ENCODE data around the gene SEMA6A. TPM values are rescaled to one million over a fixed set of nuclear protein-coding genes. Genes with fewer than 3 reads are reported as not detected.

Gene SEMA6A
- polyA plus RNA-seq, 3 donors, result 0.16 TPM; not detected in 2

DNA sequence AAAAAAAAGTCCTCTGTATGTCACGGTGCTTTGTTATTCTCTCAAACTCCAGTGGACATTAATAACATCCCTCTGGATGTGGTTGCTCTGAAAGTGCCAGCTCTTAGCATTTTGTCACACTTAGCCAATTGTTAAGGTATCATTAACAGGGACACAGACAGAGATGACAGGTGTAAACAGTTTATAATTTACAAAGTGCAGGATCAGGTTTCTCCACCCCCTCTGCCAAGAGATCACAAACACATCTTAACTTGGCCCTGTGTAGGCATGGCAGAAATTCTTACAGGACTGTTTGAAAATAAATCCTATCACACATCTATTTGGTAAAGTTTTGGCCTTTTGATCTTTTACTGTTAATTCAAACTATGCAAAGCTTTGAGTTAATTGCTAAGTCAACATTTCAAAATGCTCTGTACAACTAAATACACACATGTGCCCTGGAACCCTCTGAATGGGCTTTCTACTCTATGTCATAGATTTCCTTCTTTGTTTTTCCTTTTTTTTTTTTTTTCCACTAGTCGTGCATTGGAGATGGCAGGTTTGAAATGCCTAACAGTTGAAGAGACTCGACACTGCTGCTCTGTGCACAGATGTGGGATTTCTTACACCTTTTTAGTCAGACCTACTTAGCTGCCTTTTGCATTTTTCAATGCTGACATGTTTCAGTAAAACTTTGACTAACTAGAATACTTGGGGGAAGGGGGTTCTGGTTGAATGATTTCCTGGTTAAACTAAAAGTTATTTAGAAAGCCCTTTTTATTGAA is 41.7 kb downstream of the SEMA6A start:
- peaks cover 0 to 3% (median 0%) of the 10 kb centered on the region in 3 donors for H3K27me3 Mint-ChIP-seq (ENCODE audit: low read depth in 3 of 3)
- no peaks in the 10 kb centered on the region for H3K4me1 Mint-ChIP-seq
- Histone ChIP-seq H2AFZ (ENCODE audit: insufficient read depth, low read depth, low read length, poor library complexity, severe bottlenecking) (no peak overlapping the region), H3K79me2 (ENCODE audit: insufficient read depth, low read length) (no peaks in the 10 kb centered on the region), H4K20me1 (ENCODE audit: insufficient read depth, low read length) (no peaks in the 10 kb centered on the region), H3K4me1 (ENCODE audit: control insufficient read depth in 1 of 2, insufficient read depth in 2 of 2, low read length in 2 of 2) (no peaks in the 10 kb centered on the region), H3K9me3 (replicated peaks in 1 of 2; ENCODE audit: control insufficient read depth in 1 of 2, insufficient read depth in 1 of 2, low read length in 2 of 2) (no peaks in the 10 kb centered on the region), H3K36me3 (replicated peaks in 1 of 2; ENCODE audit: control insufficient read depth in 1 of 2, insufficient read depth in 2 of 2, low read length in 2 of 2) (no peaks in the 10 kb centered on the region), H3K27me3 (ENCODE audit: control insufficient read depth in 2 of 2, insufficient read depth in 2 of 2, low read length in 2 of 2) (no peaks in the 10 kb centered on the region), H3K9ac (ENCODE audit: insufficient read depth, low read length, poor library complexity, severe bottlenecking) (no peak overlapping the region), H3K4me3 (replicated peaks in 1 of 3; ENCODE audit: low read depth in 2 of 3, low read length in 3 of 3) (no peak overlapping the region), H3K4me2 (replicated peaks; ENCODE audit: extremely low read depth, low read length, poor library complexity, severe bottlenecking) (no peak overlapping the region), H3K27ac (ENCODE audit: low read depth in 1 of 2, low read length in 2 of 2) (no peak overlapping the region)
- no peak for DNase-seq
- no peak overlapping the region for H3K4me3 Mint-ChIP-seq
- H3K36me3 Mint-ChIP-seq, result no peaks in the 10 kb centered on the region
- intact Hi-C loops (cut with micrococcal nuclease), result no loop called here
- TF ChIP-seq CTCF (IDR thresholded peaks at IDR 0.05), result no peak
- H3K9me3 Mint-ChIP-seq, result no peaks in the 10 kb centered on the region
- no peak overlapping the region for H3K27ac Mint-ChIP-seq
- no CpG with 5 or more reads among the region's 3 CpGs for WGBS (ENCODE audit: insufficient coverage)

DNA sequence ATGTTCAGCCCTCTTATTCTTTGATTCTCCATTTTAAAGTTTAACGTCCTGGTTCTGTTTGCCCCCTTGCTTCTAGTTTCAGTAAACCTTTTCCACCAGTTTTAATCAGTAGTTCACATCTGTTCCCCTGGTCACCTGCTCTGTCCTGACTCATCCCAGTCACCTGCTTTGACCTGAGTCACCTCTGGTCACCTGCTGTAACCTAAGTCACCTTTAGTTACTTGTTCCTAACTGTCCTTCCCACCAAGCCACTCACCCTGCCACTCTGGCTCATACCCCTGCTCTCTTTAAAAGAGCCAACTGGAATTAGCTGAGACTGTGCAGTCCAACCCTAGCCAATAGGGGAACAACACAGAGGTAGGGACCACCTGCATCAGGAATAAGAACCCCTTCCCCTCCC is 43.0 kb downstream of the SEMA6A start:
- no peak for DNase-seq
- intact Hi-C loops (cut with micrococcal nuclease), result no loop called here
- Mint-ChIP-seq H3K9me3 (no peaks in the 10 kb centered on the region), H3K36me3 (no peaks in the 10 kb centered on the region), H3K4me1 (no peaks in the 10 kb centered on the region), H3K27ac (no peak overlapping the region), H3K4me3 (no peak overlapping the region), H3K27me3 (ENCODE audit: low read depth in 3 of 3) (peaks cover 0 to 3% (median 0%) of the 10 kb centered on the region in 3 donors)
- Histone ChIP-seq H3K4me2 (replicated peaks; ENCODE audit: extremely low read depth, low read length, poor library complexity, severe bottlenecking) (no peak overlapping the region), H3K4me3 (replicated peaks in 1 of 3; ENCODE audit: low read depth in 2 of 3, low read length in 3 of 3) (no peak overlapping the region), H3K27me3 (ENCODE audit: control insufficient read depth in 2 of 2, insufficient read depth in 2 of 2, low read length in 2 of 2) (no peaks in the 10 kb centered on the region), H3K27ac (ENCODE audit: low read depth in 1 of 2, low read length in 2 of 2) (no peak overlapping the region), H3K79me2 (ENCODE audit: insufficient read depth, low read length) (no peaks in the 10 kb centered on the region), H4K20me1 (ENCODE audit: insufficient read depth, low read length) (no peaks in the 10 kb centered on the region), H3K4me1 (ENCODE audit: control insufficient read depth in 1 of 2, insufficient read depth in 2 of 2, low read length in 2 of 2) (no peaks in the 10 kb centered on the region), H3K9ac (ENCODE audit: insufficient read depth, low read length, poor library complexity, severe bottlenecking) (no peak overlapping the region), H2AFZ (ENCODE audit: insufficient read depth, low read depth, low read length, poor library complexity, severe bottlenecking) (no peak overlapping the region), H3K36me3 (replicated peaks in 1 of 2; ENCODE audit: control insufficient read depth in 1 of 2, insufficient read depth in 2 of 2, low read length in 2 of 2) (no peaks in the 10 kb centered on the region), H3K9me3 (replicated peaks in 1 of 2; ENCODE audit: control insufficient read depth in 1 of 2, insufficient read depth in 1 of 2, low read length in 2 of 2) (no peaks in the 10 kb centered on the region)
- no peak for TF ChIP-seq CTCF (IDR thresholded peaks at IDR 0.05)
- no CpG with 5 or more reads among the region's 1 CpG for WGBS (ENCODE audit: insufficient coverage)

Data from CD14-positive monocyte (primary cell).